MM.1S (cell line): ENCODE measurements around the gene CRADD.
"Not testable (repeated sequence)": the region's sequence is repeated elsewhere in the genome, so short reads cannot be mapped to it uniquely, and the experiment has no call there.

Experiments used
- DNase-seq: peaks from one replicate; pipeline ENCODE4 v3.0.0-alpha.2; 2015
- H2AFZ ChIP-seq: fragments of 300-600 bp; sonication (generic); 2 replicates; pipeline ENCODE4 v1.6.0; 2016; ENCODE audit warnings: antibody characterized with exemption, low read length
- H3F3A ChIP-seq: fragments of 300-600 bp; sonication (generic); 2 replicates; pipeline ENCODE4 v1.6.1; 2016; ENCODE audit warnings: mild to moderate bottlenecking, antibody characterized with exemption, low read length, moderate library complexity, mixed read lengths; ENCODE audit not compliant: insufficient read depth
- H3K27ac ChIP-seq: fragments of 300-600 bp; sonication (generic); 2 replicates; pipeline ENCODE4 v1.5.1; 2016; ENCODE audit warnings: mild to moderate bottlenecking, low read length
- H3K27me3 ChIP-seq: fragments of 300-600 bp; sonication (generic); replicated peaks from 2 replicates; pipeline ENCODE4 v1.6.0; 2016; ENCODE audit warnings: low read length; ENCODE audit not compliant: insufficient read depth
- H3K36me3 ChIP-seq: fragments of 300-600 bp; sonication (generic); replicated peaks from 2 replicates; pipeline ENCODE4 v1.6.1; 2016; ENCODE audit warnings: mild to moderate bottlenecking, low read length, mixed read lengths; ENCODE audit not compliant: insufficient read depth
- H3K4me1 ChIP-seq: fragments of 300-600 bp; sonication (generic); 2 replicates; pipeline ENCODE4 v1.6.1; 2016; ENCODE audit warnings: low read length, mixed read lengths
- H3K4me2 ChIP-seq: fragments of 300-600 bp; sonication (generic); 2 replicates; pipeline ENCODE4 v1.6.0; 2016; ENCODE audit warnings: low read depth, low read length
- H3K4me3 ChIP-seq: fragments of 300-600 bp; sonication (generic); 2 replicates; pipeline ENCODE4 v1.5.1; 2016; ENCODE audit warnings: low read length, mixed read lengths
- H3K79me2 ChIP-seq: fragments of 300-600 bp; sonication (generic); 2 replicates; pipeline ENCODE4 v1.6.1; 2016; ENCODE audit warnings: mixed run types, low read length, mixed read lengths
- H3K9ac ChIP-seq: fragments of 300-600 bp; sonication (generic); 2 replicates; pipeline ENCODE4 v1.6.1; 2016; ENCODE audit warnings: low read length, mixed read lengths
- H3K9me2 ChIP-seq: fragments of 300-600 bp; sonication (generic); replicated peaks from 2 replicates; pipeline ENCODE4 v1.6.1; 2016; ENCODE audit warnings: mild to moderate bottlenecking, low read length, mixed read lengths; ENCODE audit not compliant: insufficient read depth
- H3K9me3 ChIP-seq: fragments of 300-600 bp; sonication (generic); replicated peaks from 2 replicates; pipeline ENCODE4 v1.6.1; 2016; ENCODE audit warnings: mild to moderate bottlenecking, low read length, mixed read lengths; ENCODE audit not compliant: insufficient read depth
- H4K20me1 ChIP-seq: fragments of 300-600 bp; sonication (generic); 2 replicates; pipeline ENCODE4 v1.6.1; 2016; ENCODE audit warnings: mild to moderate bottlenecking, low read length, moderate library complexity, mixed read lengths; ENCODE audit not compliant: insufficient read depth
- CTCF ChIP-seq: fragments of 300-600 bp; sonication (generic); IDR thresholded peaks from 2 replicates; pipeline ENCODE4 v1.5.1; 2016; ENCODE audit warnings: antibody characterized with exemption, low read length, mixed read lengths
- EZH2 ChIP-seq: fragments of 300-600 bp; sonication (generic); optimal IDR thresholded peaks from 2 replicates; pipeline ENCODE3; 2017; ENCODE audit warnings: low read depth, mild to moderate bottlenecking, antibody characterized with exemption, low read length, mixed read lengths
- EZH2phosphoT487 ChIP-seq: fragments of 300-600 bp; sonication (generic); IDR thresholded peaks from 2 replicates; pipeline ENCODE4 v1.6.1; 2018; ENCODE audit warnings: antibody characterized with exemption, low read length

CRADD gene

GRCh38 chr12:93798279-93799151 lies 121.3 kb downstream of the CRADD start:
- no peak overlapping the region for H3K4me3 ChIP-seq
- H2AFZ ChIP-seq, result no peak overlapping the region
- no peaks in the 10 kb centered on the region for H3F3A ChIP-seq
- no peak overlapping the region for H3K27ac ChIP-seq
- no peak for DNase-seq
- H4K20me1 ChIP-seq, result no peaks in the 10 kb centered on the region
- no peaks in the 10 kb centered on the region for H3K9me2 ChIP-seq
- H3K4me2 ChIP-seq, result no peak overlapping the region
- no peaks in the 10 kb centered on the region for H3K9me3 ChIP-seq
- H3K27me3 ChIP-seq, result no peaks in the 10 kb centered on the region
- H3K4me1 ChIP-seq, result peaks cover 6% of the 10 kb centered on the region
- H3K36me3 ChIP-seq, result no peaks in the 10 kb centered on the region
- H3K9ac ChIP-seq, result no peak overlapping the region
- TF ChIP-seq EZH2 (no peak), CTCF (no peak), EZH2phosphoT487 (no peak)
- no peaks in the 10 kb centered on the region for H3K79me2 ChIP-seq

- H3K4me2 ChIP-seq, H3K9me3 ChIP-seq, H3K27me3 ChIP-seq, H3K9ac ChIP-seq, H3K36me3 ChIP-seq, H3K27ac ChIP-seq, H3K9me2 ChIP-seq, H4K20me1 ChIP-seq, H3K4me3 ChIP-seq, H3K4me1 ChIP-seq, H2AFZ ChIP-seq, H3K79me2 ChIP-seq, DNase-seq, H3F3A ChIP-seq: not testable (repeated sequence)
Measured at GRCh38 chr12:93801666-93802065, 124.5 kb downstream of the CRADD start.

- no peak for TF ChIP-seq EZH2
- no peak for TF ChIP-seq EZH2phosphoT487
- no peak for TF ChIP-seq CTCF
Measured at GRCh38 chr12:93802293-93802692, 125.1 kb downstream of the CRADD start.

More at GRCh38 chr12:93802293-93802692, 125.1 kb downstream of the CRADD start:
- Histone ChIP-seq H3K4me2 (no peak overlapping the region), H3K4me1 (peaks cover 10% of the 10 kb centered on the region), H3K27me3 (no peaks in the 10 kb centered on the region), H2AFZ (no peak overlapping the region), H3K9me2 (no peaks in the 10 kb centered on the region), H3K79me2 (no peaks in the 10 kb centered on the region), H3K27ac (no peak overlapping the region), H3K9me3 (no peaks in the 10 kb centered on the region), H3K36me3 (no peaks in the 10 kb centered on the region), H3F3A (no peaks in the 10 kb centered on the region), H3K9ac (no peak overlapping the region), H3K4me3 (no peak overlapping the region), H4K20me1 (no peaks in the 10 kb centered on the region)
- DNase-seq, result no peak
